ENCODE measurements around the gene KCNT2. TPM values are rescaled to one million over a fixed set of nuclear protein-coding genes. Genes with fewer than 3 reads are reported as not detected.

Gene KCNT2
- total RNA-seq, 4 donors from 2014 or later = 3.7 to 18.5 (median 6.5) TPM

DNA sequence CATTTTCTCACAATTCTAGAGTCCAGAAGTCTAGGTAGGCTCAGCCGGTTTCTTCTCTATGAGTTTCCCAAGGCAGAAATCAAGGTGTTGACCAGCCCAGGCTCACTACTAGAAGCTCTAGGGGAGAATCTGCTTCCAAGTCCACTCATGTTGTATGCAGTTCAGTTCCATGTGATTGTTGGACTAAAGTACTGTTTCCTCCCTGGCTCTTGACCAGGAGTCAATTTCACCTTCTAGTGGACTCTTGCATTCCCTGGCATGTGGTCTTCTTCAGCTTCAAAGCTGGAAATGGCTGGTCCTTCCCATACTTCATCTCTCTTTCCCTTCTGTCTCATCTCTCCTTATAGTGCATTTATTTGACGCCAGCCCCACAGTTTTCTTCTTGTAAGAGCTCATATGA, 153.4 kb downstream of the KCNT2 start:
- H3K27me3 ChIP-seq = no peaks in the 10 kb centered on the region
- H3K9me3 ChIP-seq = no peaks in the 10 kb centered on the region
- no peaks in the 10 kb centered on the region for H3K36me3 ChIP-seq
- no peaks in the 10 kb centered on the region for H3K4me1 ChIP-seq
- no peak overlapping the region for H3K4me3 ChIP-seq (replicated peaks in 1 of 3)
- H3K27ac ChIP-seq = no peak overlapping the region
- DNase-seq = no peak
- 97% methylated on average over 2 of the region's 2 CpGs for WGBS, 2 donors
- intact Hi-C loops (cut with DNase I) = no loop called here
- no peak for TF ChIP-seq CTCF (IDR thresholded peaks at IDR 0.05)
- TF ChIP-seq POLR2A (IDR thresholded peaks at IDR 0.05) = no peak

GRCh38 chr1:196451103-196451502, 157.1 kb downstream of the KCNT2 start:
- Histone ChIP-seq H3K36me3 (no peaks in the 10 kb centered on the region), H3K27me3 (no peaks in the 10 kb centered on the region), H3K9me3 (no peaks in the 10 kb centered on the region), H3K4me3 (replicated peaks in 1 of 3) (no peak overlapping the region), H3K4me1 (no peaks in the 10 kb centered on the region), H3K27ac (no peak overlapping the region)
- no peak for DNase-seq
- intact Hi-C loops (cut with DNase I) = no loop called here
- no peak for TF ChIP-seq CTCF (IDR thresholded peaks at IDR 0.05)
- WGBS, 2 donors = 95 to 97% methylated on average over 5 of the region's 5 CpGs

DNA sequence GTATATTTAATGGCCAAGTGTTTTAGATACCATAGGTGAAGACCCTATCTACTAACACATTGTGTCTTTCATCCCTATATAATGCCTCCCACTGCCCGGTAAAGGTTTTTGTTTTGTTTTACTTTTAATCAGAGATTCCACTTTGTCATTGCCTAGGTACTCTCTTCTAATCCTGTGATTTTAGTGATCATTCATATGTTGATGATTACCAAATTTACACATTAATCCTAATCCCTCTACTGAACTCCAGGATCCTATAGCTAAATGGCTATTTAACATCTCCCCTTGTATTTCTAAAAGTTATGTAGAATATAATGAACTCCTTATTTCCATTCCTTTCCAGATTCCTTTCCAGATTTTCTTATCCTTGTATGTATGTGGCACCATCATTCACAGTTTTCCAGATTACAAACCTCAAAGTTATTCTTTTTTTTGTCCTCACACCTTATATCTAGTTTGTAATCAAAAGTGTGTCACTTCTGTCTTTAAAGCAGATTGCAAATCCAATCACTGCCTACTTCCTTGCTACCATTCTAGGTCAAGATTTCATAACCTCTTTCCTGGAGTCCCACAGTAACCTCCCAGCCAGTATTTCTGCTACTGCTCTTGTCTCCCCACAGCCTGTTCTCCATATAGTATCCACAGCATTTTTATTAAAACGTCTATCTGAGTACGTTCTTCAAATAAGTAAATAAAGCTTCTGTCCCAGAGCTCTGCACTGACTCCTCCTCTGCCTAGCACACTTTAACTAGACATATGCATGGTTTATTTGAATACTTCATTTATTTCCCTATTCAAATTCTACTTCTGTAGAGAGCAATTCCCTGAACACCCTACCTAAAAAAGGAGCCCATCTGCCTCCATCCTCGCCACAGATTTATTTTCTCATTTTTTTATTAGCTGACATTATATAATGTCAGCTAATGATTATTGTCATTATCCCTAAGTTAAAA, 157.8 kb downstream of the KCNT2 start:
- DNase-seq = no peak
- no peak for TF ChIP-seq CTCF (IDR thresholded peaks at IDR 0.05)
- TF ChIP-seq POLR2A (IDR thresholded peaks at IDR 0.05) = no peak
- WGBS, 2 donors = 67 to 68% methylated on average over 4 of the region's 4 CpGs
- no peaks in the 10 kb centered on the region for H3K27me3 ChIP-seq
- H3K4me1 ChIP-seq = no peaks in the 10 kb centered on the region
- no peak overlapping the region for H3K27ac ChIP-seq
- H3K36me3 ChIP-seq = no peaks in the 10 kb centered on the region
- no peaks in the 10 kb centered on the region for H3K9me3 ChIP-seq
- H3K4me3 ChIP-seq (replicated peaks in 1 of 3) = no peak overlapping the region
- intact Hi-C loops (cut with DNase I) = no loop called here

GRCh38 chr1:196449460-196449859, 158.8 kb downstream of the KCNT2 start:
- intact Hi-C loops (cut with DNase I) = no loop called here
- Histone ChIP-seq H3K27ac (no peak overlapping the region), H3K4me3 (replicated peaks in 1 of 3) (no peak overlapping the region), H3K9me3 (no peaks in the 10 kb centered on the region), H3K27me3 (no peaks in the 10 kb centered on the region), H3K36me3 (no peaks in the 10 kb centered on the region), H3K4me1 (no peaks in the 10 kb centered on the region)
- TF ChIP-seq POLR2A (IDR thresholded peaks at IDR 0.05) = no peak
- TF ChIP-seq CTCF (IDR thresholded peaks at IDR 0.05) = no peak
- DNase-seq = no peak

DNA sequence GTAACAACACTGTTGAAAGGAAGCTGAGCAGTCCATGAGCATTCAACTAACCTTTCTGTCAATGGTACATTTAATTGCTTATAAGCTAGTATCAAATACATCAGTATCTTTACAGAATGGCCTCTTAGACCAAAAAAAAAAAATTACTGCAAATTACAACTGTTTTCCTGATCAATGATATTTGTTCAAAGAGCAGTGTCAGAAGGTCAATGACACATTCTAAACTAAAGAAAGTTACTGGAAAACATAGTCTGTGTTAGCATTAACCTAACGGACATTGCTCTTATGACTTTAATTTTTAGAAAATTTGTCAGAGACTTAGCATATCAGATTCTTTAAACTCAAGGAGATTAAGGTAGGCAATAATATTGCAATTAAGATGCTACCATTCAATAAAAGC, 162.5 kb downstream of the KCNT2 start:
- H3K4me3 ChIP-seq (replicated peaks in 1 of 3) = no peak overlapping the region
- TF ChIP-seq CTCF (IDR thresholded peaks at IDR 0.05) (no peak), POLR2A (IDR thresholded peaks at IDR 0.05) (no peak)
- no peaks in the 10 kb centered on the region for H3K4me1 ChIP-seq
- H3K36me3 ChIP-seq = no peaks in the 10 kb centered on the region
- DNase-seq = no peak
- H3K27me3 ChIP-seq = no peaks in the 10 kb centered on the region
- no peak overlapping the region for H3K27ac ChIP-seq
- intact Hi-C loops (cut with DNase I) = no loop called here
- no peaks in the 10 kb centered on the region for H3K9me3 ChIP-seq
- 94 to 96% methylated on average over 1 of the region's 1 CpG for WGBS, 2 donors

Measured in thyroid gland (tissue), 4 donors.